Stromal cell of bone marrow (primary cell): Measurements from ENCODE around the gene ARHGAP45.

Experiments
- DNase-seq: peaks from one replicate; pipeline ENCODE4 v3.0.0-alpha.2; 2012; ENCODE audit warnings: low read depth

ARHGAP45 gene

GRCh38 chr19:1086613-1087012, 19.6 kb downstream of the ARHGAP45 start:
- no peak for DNase-seq

GRCh38 chr19:1087813-1088415, 20.9 kb downstream of the ARHGAP45 start:
- no peak for DNase-seq

GRCh38 chr19:1088416-1089010, 21.5 kb downstream of the ARHGAP45 start:
- no peak for DNase-seq

- no peak for DNase-seq
These were observed 22.3 kb downstream of the ARHGAP45 start for GRCh38 chr19:1089126-1089771.

GRCh38 chr19:1089891-1090290, 22.9 kb downstream of the ARHGAP45 start:
- DNase-seq: no peak

- no peak for DNase-seq
These were observed 24.0 kb downstream of the ARHGAP45 start for GRCh38 chr19:1090731-1091543.

GRCh38 chr19:1091544-1092175, 24.7 kb downstream of the ARHGAP45 start:
- DNase-seq: no peak

- DNase-seq: no peak
These were observed 26.4 kb downstream of the ARHGAP45 start for GRCh38 chr19:1093330-1093729.

GRCh38 chr19:1093811-1094553, 27.0 kb downstream of the ARHGAP45 start:
- no peak for DNase-seq

GRCh38 chr19:1094655-1094977, 27.6 kb downstream of the ARHGAP45 start:
- DNase-seq: no peak

GRCh38 chr19:1094978-1095701, 28.2 kb downstream of the ARHGAP45 start, which contains the start of gene POLR2E:
POLR2E (minus strand) TSS chr19:1095375; CDS start chr19:1095315, 60 bp downstream.
- peak; percentile 96 for DNase-seq

- no peak for DNase-seq
These were observed 30.8 kb downstream of the ARHGAP45 start for GRCh38 chr19:1097810-1098176.

- DNase-seq: no peak
These were observed 31.4 kb downstream of the ARHGAP45 start for GRCh38 chr19:1098177-1099051.

GRCh38 chr19:1101337-1101698, 34.4 kb downstream of the ARHGAP45 start:
- DNase-seq: no peak

- peak; percentile 98 for DNase-seq
These were observed 35.6 kb downstream of the ARHGAP45 start for GRCh38 chr19:1102407-1103131.

GRCh38 chr19:1103132-1103707, 36.3 kb downstream of the ARHGAP45 start:
- DNase-seq: no peak

GRCh38 chr19:1103708-1104310, 36.8 kb downstream of the ARHGAP45 start, which contains the start of gene GPX4:
GPX4 (plus strand) TSS chr19:1103994; CDS start chr19:1104044, 50 bp downstream.
- peak; percentile 99 for DNase-seq

GRCh38 chr19:1104311-1105007, 37.5 kb downstream of the ARHGAP45 start:
- DNase-seq: no peak
